ENCODE measurements around the gene SLC2A10.

The SLC2A10 gene

DNA sequence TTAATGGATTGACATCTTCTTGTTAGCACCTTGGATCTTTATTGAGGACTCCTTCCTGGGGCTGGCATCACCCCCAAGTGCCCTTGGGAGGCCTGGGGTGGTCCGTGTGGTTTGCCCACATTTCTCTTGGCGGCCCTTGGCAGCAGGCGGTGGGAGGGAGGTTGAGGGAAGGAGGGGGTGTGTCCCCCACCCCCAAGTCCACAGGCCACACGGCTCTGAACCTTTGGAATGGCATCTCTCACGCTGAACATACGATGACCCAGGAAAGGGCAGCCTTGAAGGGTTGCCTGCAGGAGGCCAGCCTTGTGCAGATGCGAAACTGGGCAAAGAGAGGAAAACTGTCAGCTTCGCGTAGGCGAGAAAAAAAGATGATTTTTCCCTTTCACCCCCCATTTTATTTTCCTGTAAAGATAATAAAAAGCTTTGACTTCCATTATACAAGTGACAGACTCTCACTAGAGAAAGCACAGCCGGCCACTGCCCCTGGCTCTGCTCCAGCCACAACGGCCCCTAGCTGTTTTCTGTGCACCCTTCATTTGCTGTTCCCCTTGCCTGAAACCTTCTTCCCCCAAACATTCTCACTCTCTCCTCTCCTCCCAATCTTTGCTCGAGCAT, 56.2 kb downstream of the SLC2A10 start:
- DNase-seq (ENCODE audit: low read depth, low spot score) = no peak

DNA sequence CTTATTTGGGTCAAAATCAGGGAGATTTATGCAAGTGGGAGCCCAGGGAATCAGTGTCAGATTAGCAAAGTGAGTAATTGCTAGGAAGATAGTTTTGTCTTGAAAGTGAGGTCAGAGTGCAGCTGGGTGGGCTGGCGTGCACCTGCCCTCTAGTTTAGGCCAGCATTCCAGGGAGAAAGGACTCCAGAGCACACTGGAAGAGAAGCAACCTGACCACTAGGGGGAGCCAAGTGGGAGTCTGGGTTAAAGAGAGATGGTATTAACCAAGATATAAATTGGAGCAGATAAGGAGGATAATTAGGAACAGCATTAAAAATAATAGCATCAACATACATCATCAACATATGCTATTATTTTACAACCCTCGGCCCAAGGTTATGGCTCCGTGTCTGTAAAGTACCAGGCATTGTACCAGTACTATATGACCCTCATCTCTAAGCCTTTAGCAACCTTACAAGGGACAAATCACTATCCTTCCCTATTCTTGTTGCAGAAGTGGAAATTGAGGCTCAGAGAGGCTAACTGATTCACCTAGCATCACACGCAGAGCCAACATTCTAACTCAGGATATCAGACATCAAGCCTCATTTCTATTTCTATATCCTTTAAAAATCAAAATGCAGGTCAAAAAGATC, 57.8 kb downstream of the SLC2A10 start:
- no peak for DNase-seq (ENCODE audit: low read depth, low spot score)

DNA sequence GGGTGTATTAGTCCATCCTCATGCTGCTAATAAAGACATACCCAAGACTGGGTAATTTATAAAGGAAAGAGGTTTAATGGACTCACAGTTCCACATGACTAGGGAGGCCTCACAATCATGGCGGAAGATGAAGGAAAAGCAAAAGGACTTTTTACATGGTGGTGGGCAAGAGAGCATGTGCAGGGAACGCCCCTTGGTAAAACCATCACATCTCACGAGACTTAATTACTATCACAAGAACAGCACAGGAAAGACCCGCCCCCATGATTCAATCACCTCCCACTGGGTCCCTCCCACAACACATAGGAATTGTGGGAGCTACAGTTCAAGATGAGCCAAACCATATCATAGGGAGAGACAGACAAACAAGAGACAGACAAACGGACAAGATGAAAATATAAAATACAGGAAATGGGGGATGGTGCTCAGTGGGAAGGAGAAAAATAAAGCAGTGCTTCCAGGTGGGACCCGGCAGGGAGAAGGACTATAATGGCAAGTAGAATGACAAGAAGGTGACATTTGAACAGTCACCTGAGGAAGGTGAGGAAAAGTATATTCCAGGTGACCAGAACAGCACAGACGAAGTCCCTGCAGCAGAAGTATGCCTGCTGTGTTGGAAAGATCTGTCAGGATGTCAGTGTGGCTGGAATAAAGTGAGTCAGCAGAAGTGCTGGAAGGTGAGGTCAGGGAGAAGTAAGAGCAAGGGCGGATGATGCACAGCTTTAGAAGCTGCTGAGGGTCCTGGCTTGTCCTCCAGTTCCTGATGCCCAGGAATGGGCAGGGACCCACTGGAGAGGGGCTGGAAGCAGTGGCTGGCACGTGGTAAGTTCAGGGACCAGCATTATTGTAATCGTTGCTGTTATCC, 61.1 kb downstream of the SLC2A10 start:
- DNase-seq (ENCODE audit: low read depth, low spot score) = no peak

DNA sequence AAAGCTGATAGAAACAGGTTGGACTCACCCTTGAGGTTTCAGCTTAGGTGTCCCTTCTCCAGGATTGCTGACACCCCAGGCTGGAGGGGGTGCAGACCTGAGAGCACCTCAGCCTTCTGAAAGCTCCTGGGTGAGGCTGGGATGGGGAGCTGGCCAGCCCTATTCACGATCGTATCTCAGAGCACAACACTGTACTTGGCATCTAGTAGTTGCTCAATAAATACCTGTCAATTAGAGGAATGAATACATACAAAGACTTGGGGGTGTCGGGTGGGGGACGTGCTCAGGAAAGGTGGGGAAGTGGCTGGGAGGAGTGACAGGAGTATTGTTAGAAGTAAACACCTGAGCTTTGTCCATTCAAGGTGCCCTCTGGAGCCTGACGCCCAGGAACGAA, 61.7 kb downstream of the SLC2A10 start:
- DNase-seq (ENCODE audit: low read depth, low spot score) = no peak

DNA sequence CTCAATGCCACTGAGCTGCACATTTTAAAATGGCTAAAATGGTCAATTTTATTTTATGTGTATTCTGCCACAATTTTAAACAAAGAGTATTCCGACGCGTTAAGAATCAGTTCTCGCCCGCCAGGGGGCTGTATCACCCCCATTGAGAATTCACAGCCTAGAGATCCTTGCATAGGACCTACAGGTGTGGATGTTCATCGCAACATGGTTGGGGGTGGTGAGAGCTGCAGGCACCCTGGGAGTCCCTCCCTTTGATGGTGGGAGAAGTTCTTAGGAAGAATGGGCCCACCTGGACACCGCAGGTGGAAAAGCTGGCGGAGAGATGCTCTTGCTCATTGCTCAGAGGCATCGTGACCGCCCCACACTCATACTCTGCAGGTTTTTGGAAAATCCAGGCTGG, 63.5 kb downstream of the SLC2A10 start:
- DNase-seq (ENCODE audit: low read depth, low spot score) = no peak

DNA sequence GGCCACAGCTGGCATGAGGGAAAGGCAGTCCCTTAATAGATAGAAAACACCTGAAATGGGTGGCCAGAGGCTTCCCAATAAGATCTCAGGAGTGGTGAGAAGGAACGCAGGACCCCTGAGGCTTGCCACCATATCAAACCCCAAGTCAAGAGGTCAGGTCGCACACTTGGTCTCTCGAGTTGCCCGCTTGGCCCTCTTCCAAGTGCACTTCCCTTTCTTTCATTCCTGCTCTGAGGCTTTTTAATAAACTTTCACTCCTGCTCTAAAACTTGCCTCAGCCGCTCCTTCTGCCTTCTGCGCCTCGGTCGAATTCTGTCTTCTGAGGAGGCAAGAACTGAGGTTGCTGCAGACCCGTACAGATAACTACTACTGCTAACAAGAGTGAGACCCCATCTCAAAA, 64.2 kb downstream of the SLC2A10 start:
- DNase-seq (ENCODE audit: low read depth, low spot score) = no peak

DNA sequence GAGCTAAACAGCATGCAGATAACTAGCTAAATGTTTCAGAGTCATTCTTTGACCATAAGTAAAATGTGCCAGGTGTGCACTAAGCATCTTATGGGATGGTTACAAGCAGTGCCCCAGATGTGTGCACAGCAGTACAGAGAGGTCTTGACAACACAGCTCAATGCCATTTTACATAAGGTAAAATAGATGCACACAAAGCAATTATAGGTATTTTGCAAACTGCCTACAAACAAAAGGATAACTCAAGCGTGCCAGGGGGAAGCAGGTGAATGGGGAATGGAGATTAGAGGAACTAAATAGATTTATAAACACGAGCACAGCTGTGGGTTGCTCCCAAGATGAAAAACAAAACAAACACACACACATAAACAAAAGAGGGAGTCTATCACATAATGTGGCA, 64.8 kb downstream of the SLC2A10 start:
- no peak for DNase-seq (ENCODE audit: low read depth, low spot score)

DNA sequence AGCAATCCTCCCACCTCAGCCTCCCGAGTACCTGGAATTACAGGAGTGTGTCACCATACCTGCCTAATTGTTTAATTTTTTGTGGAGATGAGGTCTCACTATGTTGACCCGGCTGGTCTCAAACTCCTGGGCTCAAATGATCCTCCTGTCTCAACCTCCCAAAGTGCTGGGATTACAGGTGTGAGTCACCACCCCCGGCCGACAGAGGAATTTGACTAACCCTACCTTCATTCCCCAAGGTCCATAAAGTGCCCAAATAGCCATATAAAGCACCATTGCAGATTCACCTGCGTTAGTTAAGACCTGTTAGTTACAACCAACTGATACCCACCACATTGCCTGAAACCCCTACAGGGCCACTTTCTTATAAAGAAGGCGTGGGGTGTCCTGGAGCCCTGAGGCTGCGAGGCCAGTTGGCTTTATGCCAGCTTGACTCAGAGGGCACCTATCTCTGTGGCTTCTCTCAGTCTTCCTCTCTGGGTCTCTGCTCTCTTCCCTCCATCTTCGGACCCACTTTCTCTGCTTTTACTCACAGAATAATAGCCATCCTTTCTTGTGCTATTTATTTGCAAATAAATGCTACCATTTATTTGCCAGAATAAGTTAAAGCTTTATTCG, 65.6 kb downstream of the SLC2A10 start:
- no peak for DNase-seq (ENCODE audit: low read depth, low spot score)

DNA sequence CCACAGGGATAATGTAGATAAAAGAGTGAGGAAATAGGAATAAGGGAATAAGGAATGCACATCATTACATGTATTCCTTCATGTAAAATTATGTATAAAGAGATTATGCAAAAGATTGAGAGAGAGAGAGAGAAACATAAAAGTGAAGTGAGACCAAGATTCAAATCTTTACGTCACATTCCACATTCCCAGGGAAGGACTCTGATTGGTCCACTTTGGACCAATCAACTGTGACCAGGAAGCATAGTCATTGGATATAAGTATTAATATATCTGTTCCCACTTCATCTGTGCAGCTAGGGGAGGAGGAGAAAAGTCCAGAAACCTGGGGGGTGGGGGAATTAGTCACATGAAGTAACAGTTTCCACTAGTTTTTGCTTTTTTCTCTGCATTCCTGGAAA, 66.4 kb downstream of the SLC2A10 start:
- DNase-seq (ENCODE audit: low read depth, low spot score) = no peak

DNA sequence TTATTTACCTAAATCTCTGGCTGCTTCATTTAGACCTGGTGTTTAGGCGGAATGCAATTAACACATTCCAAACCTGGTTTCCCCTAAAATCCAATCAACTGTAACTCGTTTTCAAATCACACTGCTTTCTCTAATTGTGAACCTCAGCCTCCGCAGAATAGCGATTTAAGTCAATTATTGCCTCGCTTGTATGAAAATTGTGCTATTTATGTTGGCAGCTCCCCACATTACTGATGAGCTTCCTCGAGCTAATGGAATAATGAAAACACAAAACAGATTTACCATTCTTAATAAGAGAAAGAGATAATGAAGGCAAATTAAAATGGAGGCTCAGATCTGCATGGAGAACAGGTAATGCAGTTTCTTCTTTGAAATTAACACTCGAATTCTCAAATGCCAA, 67.9 kb downstream of the SLC2A10 start:
- no peak for DNase-seq (ENCODE audit: low read depth, low spot score)

DNA sequence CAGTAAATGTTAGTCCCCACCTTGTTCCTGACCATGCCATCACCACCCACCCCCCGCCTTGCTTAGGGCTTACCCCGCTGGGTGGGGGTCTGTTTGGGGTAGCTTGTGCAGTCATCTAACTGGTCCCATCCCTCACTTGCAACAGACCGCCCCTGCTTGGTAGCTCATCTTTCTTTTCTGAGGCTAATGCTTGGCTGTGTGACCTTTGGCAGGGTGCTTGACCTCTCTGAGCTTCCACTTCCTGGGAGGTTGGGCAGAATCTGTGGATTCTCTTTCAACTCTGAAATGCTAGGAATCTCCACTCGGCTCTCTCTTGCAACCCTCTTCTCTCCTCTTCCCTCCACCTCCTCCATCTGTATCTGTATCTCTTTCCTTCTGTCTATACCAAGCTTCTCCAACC, 70.4 kb downstream of the SLC2A10 start:
- DNase-seq (ENCODE audit: low read depth, low spot score) = no peak

DNA sequence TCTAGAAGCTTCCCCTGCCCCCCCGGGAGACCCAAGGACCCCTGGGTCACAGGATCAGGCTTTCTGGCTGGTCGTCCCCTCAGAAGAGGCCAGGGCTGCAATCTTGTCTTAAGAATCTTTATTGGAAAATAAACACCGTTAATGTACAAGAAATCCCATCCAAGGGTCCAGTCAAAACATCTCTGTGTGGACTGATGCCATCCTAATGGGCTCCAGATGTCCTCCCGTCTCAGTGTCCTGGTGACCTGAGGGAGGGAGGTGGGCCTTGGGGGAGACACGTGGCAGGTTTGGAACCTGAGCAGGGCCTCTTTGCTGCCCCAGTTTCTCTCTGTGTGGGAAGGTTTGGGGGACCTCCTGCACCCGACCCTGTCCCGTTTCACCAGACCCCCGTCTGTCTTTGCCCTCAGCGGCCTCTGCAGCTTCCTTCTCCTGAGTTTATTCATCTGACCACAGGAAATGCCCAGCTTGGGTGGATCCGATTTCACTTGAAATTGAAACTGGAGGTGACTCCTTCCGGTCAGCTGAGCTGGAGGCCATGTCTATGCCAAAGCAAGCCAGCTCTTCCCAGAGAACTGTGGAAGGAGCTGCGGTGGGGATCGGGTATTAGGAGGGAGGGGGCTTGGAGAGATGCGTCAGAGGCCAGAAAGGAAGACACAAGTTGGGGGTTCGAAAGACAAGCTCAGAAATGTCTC, 75.1 kb downstream of the SLC2A10 start:
- no peak for DNase-seq (ENCODE audit: low read depth, low spot score)

Measured in activated naive CD8-positive, alpha-beta T cell treated with anti-CD3 and anti-CD28 coated beads, Interleukin-2, amount 50 U/mL, for 16 hours (primary cell).